Measurements from ENCODE around the gene PAIP2B. TPM values are rescaled to one million over a fixed set of nuclear protein-coding genes. Genes with fewer than 3 reads are reported as not detected.
"Not testable (repeated sequence)": the region's sequence is repeated elsewhere in the genome, so short reads cannot be mapped to it uniquely, and the experiment has no call there.

The PAIP2B gene
- total RNA-seq, 4 donors from 2014 or later = 6.5 to 13.9 (median 9.9) TPM

DNA sequence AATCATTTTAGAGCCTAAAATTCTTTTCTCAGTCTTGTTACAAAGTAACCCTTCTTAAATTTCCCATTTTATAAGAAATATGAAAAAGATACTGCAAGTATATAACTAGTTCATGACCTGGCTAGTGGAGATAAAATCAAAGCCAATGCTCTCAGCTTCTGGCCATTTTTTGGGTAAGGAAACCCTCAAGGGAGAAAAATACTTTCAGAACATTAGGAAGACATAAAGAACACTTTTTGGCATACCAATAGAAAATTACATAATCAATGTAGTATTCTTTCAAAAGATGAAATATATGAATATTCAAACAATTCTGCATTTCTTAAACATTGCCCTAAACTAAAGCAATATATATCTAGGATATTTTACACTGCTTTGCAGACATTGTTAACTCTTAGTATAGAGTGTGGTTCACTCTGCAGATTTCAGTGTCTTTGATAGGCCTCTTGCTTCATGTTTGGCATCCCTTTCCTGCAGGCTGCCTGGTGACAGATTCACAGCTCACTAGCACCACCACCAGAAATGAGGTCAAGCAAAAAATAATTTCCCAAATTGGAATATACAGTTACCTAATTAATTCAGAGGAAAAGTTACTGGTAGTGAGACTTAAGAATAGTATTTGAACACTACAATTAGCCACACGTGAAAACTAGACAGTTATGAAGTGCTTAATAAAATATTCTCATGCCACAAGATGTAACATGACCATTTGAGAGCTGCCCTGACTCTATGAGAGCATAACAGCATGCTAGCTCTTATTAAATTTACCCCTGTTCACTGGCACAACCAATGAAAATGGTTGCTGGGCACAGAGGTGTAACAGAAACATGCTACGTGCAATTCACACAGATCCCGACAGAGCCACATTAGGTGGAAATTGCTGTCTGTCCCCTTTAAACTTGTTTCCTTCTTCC, 36.0 kb downstream of the PAIP2B start:
- intact Hi-C loops (cut with DNase I) = no loop called here
- no peak for DNase-seq
- WGBS, 2 donors = 60 to 63% methylated on average over 3 of the region's 3 CpGs
- Histone ChIP-seq H3K9me3 (no peaks in the 10 kb centered on the region), H3K4me1 (no peaks in the 10 kb centered on the region), H3K4me3 (no peak overlapping the region), H3K36me3 (peaks cover 0 to 30% (median 0%) of the 10 kb centered on the region in 3 donors), H3K27ac (no peak overlapping the region), H3K27me3 (no peaks in the 10 kb centered on the region)
- TF ChIP-seq, protein P1, sequence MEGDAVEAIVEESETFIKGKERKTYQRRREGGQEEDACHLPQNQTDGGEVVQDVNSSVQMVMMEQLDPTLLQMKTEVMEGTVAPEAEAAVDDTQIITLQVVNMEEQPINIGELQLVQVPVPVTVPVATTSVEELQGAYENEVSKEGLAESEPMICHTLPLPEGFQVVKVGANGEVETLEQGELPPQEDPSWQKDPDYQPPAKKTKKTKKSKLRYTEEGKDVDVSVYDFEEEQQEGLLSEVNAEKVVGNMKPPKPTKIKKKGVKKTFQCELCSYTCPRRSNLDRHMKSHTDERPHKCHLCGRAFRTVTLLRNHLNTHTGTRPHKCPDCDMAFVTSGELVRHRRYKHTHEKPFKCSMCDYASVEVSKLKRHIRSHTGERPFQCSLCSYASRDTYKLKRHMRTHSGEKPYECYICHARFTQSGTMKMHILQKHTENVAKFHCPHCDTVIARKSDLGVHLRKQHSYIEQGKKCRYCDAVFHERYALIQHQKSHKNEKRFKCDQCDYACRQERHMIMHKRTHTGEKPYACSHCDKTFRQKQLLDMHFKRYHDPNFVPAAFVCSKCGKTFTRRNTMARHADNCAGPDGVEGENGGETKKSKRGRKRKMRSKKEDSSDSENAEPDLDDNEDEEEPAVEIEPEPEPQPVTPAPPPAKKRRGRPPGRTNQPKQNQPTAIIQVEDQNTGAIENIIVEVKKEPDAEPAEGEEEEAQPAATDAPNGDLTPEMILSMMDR (IDR thresholded peaks at IDR 0.05) = peak in 4 of 6 experiments; percentile 12 to 41 (median 24)
- TF ChIP-seq POLR2A (IDR thresholded peaks at IDR 0.05) = no peak

DNA sequence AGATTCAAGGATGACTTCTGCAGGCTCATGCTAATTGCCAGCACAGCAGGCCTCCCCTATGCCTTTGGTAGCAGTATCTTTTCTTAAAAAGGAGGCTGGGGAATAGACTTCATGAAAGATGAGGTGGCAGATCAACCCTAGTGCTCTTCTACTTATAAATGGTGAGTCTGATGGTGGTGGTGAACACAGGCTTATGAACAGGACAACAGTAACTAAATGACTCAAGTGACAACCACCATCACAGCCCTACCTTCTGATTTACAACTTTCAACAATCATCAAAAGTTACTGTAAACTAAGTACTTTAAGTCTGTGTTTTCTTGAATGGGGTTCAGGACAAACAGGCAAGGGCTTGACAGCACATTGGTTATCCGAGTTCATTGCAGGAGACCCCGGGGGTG, 39.3 kb downstream of the PAIP2B start:
- DNase-seq = no peak
- TF ChIP-seq POLR2A (IDR thresholded peaks at IDR 0.05) = no peak
- TF ChIP-seq, protein P1 (IDR thresholded peaks at IDR 0.05) = no peak
- no peaks in the 10 kb centered on the region for H3K27me3 ChIP-seq
- peaks cover 0 to 35% (median 0%) of the 10 kb centered on the region in 3 donors for H3K36me3 ChIP-seq
- no peaks in the 10 kb centered on the region for H3K9me3 ChIP-seq
- 66 to 76% methylated on average over 2 of the region's 2 CpGs for WGBS, 2 donors
- no peak overlapping the region for H3K4me3 ChIP-seq
- intact Hi-C loops (cut with DNase I) = no loop called here
- no peaks in the 10 kb centered on the region for H3K4me1 ChIP-seq
- H3K27ac ChIP-seq = no peak overlapping the region

DNA sequence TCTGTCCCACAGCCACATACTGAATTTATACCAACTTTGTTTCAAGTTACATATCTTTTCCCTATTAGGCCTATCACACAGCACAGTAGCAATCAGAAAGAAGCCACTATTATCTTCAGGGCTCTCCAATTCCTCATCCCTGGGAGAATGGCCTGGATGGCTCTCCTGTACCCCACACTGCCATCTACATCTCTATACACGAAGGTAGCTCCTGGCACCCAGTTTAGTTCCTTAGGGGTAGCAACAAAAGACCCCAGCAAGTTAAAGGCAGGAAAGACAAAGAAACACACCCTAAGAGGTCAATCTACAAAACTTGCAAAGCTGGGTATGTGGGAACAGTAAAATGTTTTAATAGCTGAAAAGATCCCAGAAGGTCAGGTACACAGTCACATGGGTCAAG, 39.9 kb downstream of the PAIP2B start:
- Histone ChIP-seq H3K4me1 (no peaks in the 10 kb centered on the region), H3K9me3 (no peaks in the 10 kb centered on the region), H3K4me3 (no peak overlapping the region), H3K27ac (no peak overlapping the region), H3K27me3 (no peaks in the 10 kb centered on the region), H3K36me3 (peaks cover 0 to 35% (median 0%) of the 10 kb centered on the region in 3 donors)
- DNase-seq = no peak
- no peak for TF ChIP-seq POLR2A (IDR thresholded peaks at IDR 0.05)
- TF ChIP-seq, protein P1 (IDR thresholded peaks at IDR 0.05) = no peak
- 63 to 85% methylated on average over 1 of the region's 1 CpG for WGBS, 2 donors
- intact Hi-C loops (cut with DNase I) = no loop called here

DNA sequence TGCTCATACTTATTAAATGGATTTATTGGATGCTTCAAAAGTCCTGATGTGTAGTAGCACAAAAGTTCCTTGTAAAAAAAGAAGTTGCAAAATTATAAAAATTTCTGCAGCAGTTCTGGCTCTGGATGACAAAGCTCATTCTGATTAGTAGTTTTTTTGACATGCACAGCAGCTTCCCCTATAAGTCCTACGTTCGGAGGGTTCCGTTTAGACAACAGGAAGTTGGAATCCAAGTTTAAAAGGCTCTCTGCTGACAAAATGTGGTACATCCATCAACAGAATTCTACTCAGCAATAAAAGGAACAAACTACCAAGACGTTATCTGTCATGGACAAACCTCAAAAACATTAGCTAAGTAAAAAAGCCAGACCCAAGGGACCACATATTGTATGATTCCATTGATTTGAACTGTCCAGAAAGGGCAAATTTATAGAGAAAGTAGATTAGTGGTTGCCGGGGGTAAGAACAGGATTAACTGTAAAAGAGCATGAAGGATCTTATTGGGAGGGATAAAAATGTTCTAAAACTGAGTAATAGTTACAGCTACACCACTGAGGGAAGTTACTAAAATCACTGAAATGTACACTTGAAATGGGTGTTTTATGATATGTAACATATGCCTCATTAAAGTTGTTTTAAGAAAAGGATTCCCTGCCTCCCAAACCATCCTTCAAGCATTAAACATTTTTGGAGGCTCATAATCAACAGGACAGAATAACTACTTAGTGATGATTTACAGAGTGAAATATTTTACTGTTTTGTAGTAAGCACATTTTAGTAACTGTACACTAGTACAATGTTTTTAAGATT, 43.4 kb downstream of the PAIP2B start:
- DNase-seq; H3K27ac ChIP-seq; H3K4me1 ChIP-seq; intact Hi-C loops (cut with DNase I); H3K9me3 ChIP-seq; H3K27me3 ChIP-seq; H3K4me3 ChIP-seq: not testable (repeated sequence)
- 35 to 65% methylated on average over 2 of the region's 5 CpGs for WGBS, 2 donors
- H3K36me3 ChIP-seq = peaks cover 0 to 22% (median 0%) of the 10 kb centered on the region in 3 donors

DNA sequence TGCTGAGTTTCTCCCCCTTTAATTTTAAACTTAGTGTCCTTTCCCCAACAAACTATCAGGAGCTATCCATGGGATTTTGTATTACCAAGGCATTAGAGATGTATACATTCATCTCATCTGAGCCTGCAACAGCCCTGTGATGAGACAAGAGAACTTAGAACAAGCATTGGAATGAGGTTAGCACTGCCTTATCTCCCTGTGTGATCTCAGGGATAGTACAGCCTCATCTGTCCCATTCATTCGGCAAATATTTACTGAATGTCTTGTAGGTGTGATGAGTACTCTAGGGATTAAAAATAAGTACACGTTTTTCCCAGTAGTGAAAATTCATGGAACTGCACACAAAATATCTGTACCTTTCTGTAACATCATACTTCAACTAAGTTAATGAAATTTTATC, 45.6 kb downstream of the PAIP2B start:
- TF ChIP-seq, protein P1 (IDR thresholded peaks at IDR 0.05) = no peak
- Histone ChIP-seq H3K36me3 (peaks cover 0 to 8% (median 0%) of the 10 kb centered on the region in 3 donors), H3K27ac (no peak overlapping the region), H3K27me3 (no peaks in the 10 kb centered on the region), H3K9me3 (no peaks in the 10 kb centered on the region), H3K4me1 (no peaks in the 10 kb centered on the region), H3K4me3 (no peak overlapping the region)
- 60 to 61% methylated on average over 2 of the region's 2 CpGs for WGBS, 2 donors
- intact Hi-C loops (cut with DNase I) = no loop called here
- no peak for DNase-seq

DNA sequence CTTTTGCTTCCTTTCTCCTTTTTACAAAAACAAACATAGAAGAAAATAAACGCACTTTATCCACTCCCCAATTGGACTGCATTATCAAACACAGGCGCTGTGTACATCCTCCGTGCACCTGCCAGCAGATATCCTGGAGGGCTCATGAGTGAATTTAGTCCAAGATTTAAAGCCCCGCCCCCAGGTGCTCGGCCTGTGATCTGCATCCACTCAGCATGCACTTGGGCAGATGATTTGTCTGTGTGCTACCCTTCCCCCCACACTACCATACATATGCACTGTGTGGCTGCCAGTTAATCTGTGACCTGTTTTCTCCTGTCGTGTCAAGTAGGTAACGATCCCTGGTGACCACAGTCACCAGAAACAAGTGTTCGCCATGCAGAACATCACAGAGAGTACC, 48.1 kb downstream of the PAIP2B start:
- H3K27me3 ChIP-seq; H3K36me3 ChIP-seq; H3K4me1 ChIP-seq; H3K9me3 ChIP-seq; H3K27ac ChIP-seq; H3K4me3 ChIP-seq; DNase-seq; intact Hi-C loops (cut with DNase I): not testable (repeated sequence)
- 72 to 87% methylated on average over 8 of the region's 8 CpGs for whole genome bisulfite sequencing, 2 donors

Data from esophagus squamous epithelium (tissue), 5 donors.